Epidermal melanocyte (primary cell): ENCODE measurements around the gene SFXN4.
"Not testable (repeated sequence)": the region's sequence is repeated elsewhere in the genome, so short reads cannot be mapped to it uniquely, and the experiment has no call there.

Experiments
- DNase-seq: peaks from one replicate; pipeline ENCODE4 v3.0.0; 2011; ENCODE audit warnings: low spot score; ENCODE audit not compliant: insufficient read length

The SFXN4 gene

GRCh38 chr10:119190954-119191785 is 25.7 kb upstream of the SFXN4 start:
- no peak for DNase-seq

GRCh38 chr10:119190353-119190752 is 24.8 kb upstream of the SFXN4 start:
- peak; percentile 54 for DNase-seq

- DNase-seq = peak; percentile 69
Measured at GRCh38 chr10:119189811-119190282, 24.3 kb upstream of the SFXN4 start.

- no peak for DNase-seq
Measured at GRCh38 chr10:119183664-119184412, 18.3 kb upstream of the SFXN4 start.

GRCh38 chr10:119180850-119181400 is 15.4 kb upstream of the SFXN4 start:
- DNase-seq = not testable (repeated sequence)

- peak; percentile 67 for DNase-seq
Measured at GRCh38 chr10:119178372-119179119, 13.0 kb upstream of the SFXN4 start, which contains the start of gene PRDX3. Gene PRDX3, minus strand, starts transcription at chr10:119178812. Its CDS starts 22 bp downstream, at chr10:119178790.

- DNase-seq = no peak
Measured at GRCh38 chr10:119177708-119178371, 12.3 kb upstream of the SFXN4 start.

GRCh38 chr10:119176166-119176565 is 10.7 kb upstream of the SFXN4 start:
- no peak for DNase-seq

- no peak for DNase-seq
Measured at GRCh38 chr10:119174109-119174508, 8.6 kb upstream of the SFXN4 start.

GRCh38 chr10:119167041-119167440 is 1.5 kb upstream of the SFXN4 start:
- no peak for DNase-seq

GRCh38 chr10:119166564-119166963 is 1.1 kb upstream of the SFXN4 start:
- no peak for DNase-seq

GRCh38 chr10:119166118-119166500 is 595 bp upstream of the SFXN4 start:
- DNase-seq = no peak

- DNase-seq = no peak
Measured at GRCh38 chr10:119162452-119163092, 2.9 kb downstream of the SFXN4 start.

- DNase-seq = no peak
Measured at GRCh38 chr10:119161680-119162451, 3.6 kb downstream of the SFXN4 start.

GRCh38 chr10:119159332-119159731 is 6.2 kb downstream of the SFXN4 start:
- DNase-seq = no peak

- no peak for DNase-seq
Measured at GRCh38 chr10:119153661-119154060, 11.9 kb downstream of the SFXN4 start.

- no peak for DNase-seq
Measured at GRCh38 chr10:119153041-119153440, 12.5 kb downstream of the SFXN4 start.

- not testable (repeated sequence) for DNase-seq
Measured at GRCh38 chr10:119151601-119152000, 13.9 kb downstream of the SFXN4 start.

- no peak for DNase-seq
Measured at GRCh38 chr10:119149729-119150128, 15.8 kb downstream of the SFXN4 start.
